Lower leg skin (tissue), 3 donors: ENCODE measurements around the gene C10orf71.

Experiments
- CTCF ChIP-seq, 3 donors: fragments of 450-650 bp; IDR thresholded peaks; one replicate each; pipeline ENCODE4 v1.5.1; 2016; ENCODE audit warnings: antibody characterized with exemption in 3 of 3, mild to moderate bottlenecking in 3 of 3, moderate library complexity in 2 of 3
- POLR2A ChIP-seq, 2 donors: fragments of 450-650 bp; IDR thresholded peaks; one replicate each; pipeline ENCODE4 v1.6.1; 2016 to 2017; ENCODE audit warnings: antibody characterized with exemption in 2 of 2, mild to moderate bottlenecking in 1 of 2, moderate library complexity in 1 of 2

GRCh38 chr10:49281461-49281860 lies 17.5 kb upstream of the C10orf71 start:
- TF ChIP-seq CTCF (IDR thresholded peaks at IDR 0.05): no peak
- no peak for TF ChIP-seq POLR2A (IDR thresholded peaks at IDR 0.05)
